8988T (cell line): ENCODE data around the gene SEZ6.

Source experiments
- DNase-seq: peaks from one replicate; pipeline ENCODE4 v3.0.0; 2011

The SEZ6 gene

DNA sequence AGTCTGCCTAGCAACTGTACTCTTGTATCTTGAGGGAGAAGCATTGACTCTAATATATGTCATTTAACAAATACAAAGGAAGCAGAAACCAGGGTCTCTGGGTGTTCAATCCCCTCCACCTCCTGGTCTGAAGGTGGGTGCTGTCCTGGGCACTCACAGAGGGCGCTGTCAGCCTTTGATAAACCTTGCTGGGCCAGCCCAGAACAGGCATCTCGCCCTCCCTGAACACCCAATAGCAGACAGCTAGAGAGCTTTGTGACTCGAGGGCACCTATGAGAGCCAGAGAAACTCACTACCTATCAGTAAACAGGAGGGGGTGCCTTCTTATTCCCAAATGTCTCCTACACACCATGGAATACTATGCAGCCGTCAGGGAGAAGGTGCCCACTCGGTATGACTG lies 30.8 kb upstream of the SEZ6 start:
- no peak for DNase-seq

DNA sequence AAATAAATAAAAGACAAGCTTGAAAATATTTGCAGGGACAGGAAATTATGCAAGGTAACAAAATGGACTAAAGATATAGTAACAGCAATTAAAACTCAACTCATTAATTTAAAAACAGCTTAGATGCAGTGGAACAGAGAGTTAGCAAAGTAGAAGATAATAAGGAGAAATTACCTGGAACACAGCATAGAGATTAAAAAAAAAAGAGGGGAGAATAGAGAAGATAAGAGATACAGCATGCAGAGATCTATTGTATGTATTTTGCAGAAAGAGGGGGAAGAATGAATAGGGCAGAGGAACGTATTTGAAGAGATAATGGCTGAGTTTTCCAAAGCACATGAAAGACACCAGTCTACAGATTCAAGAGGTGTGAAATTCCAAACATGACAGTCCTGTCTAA lies 28.7 kb upstream of the SEZ6 start:
- no peak for DNase-seq

DNA sequence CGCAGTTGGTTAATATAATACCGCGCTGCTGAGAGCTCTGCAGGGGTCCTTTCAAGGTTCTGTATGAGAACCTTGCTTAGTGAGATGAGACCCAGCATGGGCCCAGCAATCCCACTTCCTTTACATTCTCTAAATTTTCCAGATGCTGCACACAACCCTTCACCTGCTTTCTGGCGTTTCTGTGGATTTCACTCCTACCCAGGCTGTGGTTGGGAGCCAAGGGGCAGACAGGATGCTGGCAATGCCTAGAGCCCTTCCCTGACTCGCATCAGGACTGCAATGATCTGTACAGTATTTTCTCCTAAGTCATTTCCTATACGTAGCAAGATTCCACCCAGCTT lies 27.0 kb upstream of the SEZ6 start:
- no peak for DNase-seq

DNA sequence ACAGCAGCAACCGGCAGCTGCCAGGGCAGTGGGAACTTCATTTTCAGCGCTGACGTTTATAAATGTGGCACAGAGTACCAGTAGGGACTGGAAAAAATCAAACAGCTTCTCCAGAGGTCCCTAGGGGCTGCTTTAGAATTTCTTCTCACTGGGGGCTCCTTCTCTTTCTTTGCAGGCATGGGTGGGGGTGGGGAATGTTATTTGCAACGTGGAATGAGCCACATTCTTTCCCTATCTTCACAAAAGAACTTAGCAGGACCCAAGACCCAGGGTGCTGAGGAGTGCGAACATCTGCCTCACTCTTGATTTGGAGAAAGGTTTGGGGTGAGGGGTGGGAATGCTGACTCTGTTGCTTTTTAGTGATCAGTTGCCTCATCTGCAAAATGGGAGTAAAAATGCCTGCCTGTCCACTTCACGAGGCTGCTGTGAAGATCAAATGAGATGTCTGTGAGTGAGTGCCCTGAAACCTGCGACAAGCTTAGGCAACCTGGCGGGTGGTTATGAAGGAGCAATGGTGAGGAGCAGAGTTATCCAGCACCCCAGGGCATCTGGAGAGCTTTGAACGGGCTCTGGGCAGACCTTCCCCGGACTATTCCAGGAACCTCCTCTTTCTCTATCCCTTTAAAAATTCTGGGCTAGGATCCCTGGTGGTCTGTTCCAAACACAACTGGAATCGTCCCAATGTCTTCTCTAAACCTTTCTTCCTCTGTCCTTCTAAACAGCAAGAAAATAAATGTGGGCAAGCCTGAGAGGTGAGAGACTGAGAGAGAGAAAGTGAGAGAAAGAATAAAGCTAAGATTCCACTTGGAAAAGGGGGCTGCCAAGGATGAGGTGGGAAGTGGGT lies 26.4 kb upstream of the SEZ6 start:
- no peak for DNase-seq

DNA sequence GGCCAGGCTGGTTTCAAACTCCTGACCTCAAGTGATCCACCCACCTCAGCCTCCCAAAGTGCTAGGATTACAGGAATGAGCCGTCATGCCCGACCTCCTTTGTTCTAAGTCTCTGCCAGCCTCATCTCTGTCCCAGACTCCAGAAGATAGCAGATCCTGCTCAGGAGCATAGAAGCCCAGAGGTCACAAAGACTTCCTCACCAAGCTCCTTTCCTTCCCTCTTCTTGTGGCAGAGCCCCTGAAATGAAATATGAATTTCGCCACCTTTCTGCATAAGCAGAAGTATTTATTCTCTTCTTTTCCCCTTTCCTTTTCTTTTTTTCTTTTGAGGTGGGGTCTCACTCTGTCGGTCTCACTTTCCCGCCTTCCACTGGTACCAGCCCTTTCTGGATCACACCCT lies 25.7 kb upstream of the SEZ6 start:
- no peak for DNase-seq

DNA sequence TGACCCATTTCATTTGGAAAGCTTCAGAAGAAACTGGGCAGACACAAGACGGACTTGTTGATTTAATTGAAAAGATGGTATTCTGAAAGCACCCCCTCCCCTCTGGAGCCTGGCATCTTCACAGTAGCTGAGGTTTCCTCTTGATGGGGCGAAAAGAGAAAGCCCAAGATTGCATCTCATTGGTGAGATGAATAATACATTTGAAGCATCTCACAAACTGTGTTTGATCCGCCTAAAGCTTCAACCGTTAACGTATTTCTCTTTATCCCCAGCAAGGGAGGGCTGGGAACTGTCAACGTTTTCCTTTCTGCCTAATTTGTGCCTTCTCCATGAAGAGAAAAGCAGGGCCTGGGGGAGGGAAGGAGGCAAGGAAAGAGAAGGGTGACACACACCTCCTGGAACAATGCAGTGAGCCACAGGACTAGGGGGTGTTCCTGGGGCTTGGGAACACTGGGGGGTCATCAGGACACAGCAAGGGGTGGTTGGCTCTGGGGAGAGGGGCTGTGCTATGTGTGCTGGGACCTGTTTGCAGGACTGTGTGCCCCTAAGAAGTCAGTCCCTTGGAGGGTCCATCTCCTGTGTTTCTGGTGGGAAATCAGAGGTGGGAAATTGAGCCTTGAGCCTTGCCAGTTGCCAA lies 18.6 kb upstream of the SEZ6 start:
- no peak for DNase-seq

DNA sequence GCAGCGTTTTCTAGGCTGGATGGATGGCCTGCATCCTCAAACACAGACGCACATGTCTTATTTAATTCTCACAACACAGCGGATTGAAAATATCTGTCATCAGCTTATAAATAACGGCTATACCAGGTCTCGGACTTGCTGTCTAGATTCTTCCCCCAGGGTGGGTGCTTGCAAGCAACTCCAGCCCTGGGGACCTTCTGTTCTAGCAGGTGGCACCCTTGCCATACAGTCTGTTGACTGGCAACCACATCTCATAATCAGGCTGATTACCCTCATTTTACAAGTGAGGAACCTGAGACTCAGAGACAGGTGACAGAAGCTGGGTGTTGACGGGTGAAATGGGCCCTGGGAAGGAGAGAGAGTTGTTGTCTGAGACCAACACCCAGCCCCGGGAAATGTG lies 16.2 kb upstream of the SEZ6 start:
- DNase-seq: no peak

DNA sequence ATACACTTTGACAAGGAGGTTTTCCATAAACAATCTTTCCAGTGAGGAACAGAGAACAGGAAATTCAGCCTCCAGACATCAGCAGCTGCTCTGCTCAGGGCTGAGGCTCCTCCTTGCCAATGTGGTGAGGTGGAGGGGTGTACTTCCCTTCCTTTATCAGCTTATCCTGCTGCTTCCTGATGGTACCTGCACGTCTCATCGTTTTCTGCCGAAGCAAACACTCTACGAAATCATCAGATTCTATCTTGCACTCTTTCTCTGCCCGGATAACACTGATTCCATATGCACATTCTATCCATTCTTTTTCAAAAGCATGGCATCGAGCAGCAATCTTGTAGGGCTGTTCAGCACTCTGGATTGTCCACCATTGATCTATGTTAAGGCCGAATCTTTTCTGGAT lies 15.4 kb upstream of the SEZ6 start:
- no peak for DNase-seq

DNA sequence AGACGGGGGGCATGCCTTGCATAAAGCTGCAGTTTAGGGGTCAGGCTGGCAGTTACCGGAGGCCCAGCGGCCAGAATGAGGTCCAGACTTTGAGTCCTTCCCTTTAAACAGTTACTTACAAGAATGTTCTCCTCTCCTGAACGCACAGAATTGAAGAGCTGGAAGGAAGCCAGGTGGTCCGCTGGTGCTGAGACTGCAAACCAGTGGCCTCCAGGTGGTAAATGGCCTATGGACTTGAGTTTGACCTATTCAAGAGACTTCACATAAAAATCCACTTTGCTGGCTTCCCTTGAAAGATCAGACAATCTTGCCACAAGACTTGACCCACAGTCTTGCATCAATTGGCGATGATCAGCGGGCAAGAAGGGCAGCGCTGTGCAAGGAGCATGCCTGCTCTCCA lies 14.7 kb upstream of the SEZ6 start:
- no peak for DNase-seq

DNA sequence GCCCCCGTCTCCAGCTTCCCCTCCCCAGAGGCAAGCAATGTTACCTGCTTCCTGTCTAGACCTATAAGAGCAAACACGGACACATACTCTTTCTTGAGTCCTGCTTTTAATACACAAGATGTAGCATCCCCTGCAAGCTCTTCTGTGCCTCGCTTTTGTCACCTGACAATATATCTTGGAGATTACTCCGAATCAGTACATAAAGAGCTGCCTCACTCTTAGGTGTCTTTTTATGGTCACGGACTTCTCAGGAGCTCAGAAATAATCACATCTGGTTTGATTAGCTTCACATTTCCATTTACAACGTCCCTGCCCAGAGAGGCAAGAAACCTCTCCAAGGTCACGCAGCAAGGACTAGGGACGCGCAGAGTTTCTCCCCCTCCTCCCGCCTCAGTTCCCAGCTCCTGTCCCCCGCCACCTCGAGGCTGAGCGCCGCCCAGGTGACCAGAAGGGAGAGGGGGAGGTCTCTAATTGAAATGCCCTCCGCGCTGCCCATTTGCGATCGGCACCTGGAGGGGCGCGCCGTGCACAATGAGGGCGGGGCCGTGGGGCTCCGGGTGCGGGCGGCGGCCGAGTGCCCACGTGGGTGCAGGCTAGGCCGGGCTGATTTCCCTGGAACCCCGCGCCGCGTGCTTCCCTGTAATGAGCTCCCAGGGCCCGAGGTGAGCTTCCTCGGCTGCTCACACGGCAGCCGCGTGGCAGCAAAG lies 13.8 kb upstream of the SEZ6 start:
- no peak for DNase-seq

DNA sequence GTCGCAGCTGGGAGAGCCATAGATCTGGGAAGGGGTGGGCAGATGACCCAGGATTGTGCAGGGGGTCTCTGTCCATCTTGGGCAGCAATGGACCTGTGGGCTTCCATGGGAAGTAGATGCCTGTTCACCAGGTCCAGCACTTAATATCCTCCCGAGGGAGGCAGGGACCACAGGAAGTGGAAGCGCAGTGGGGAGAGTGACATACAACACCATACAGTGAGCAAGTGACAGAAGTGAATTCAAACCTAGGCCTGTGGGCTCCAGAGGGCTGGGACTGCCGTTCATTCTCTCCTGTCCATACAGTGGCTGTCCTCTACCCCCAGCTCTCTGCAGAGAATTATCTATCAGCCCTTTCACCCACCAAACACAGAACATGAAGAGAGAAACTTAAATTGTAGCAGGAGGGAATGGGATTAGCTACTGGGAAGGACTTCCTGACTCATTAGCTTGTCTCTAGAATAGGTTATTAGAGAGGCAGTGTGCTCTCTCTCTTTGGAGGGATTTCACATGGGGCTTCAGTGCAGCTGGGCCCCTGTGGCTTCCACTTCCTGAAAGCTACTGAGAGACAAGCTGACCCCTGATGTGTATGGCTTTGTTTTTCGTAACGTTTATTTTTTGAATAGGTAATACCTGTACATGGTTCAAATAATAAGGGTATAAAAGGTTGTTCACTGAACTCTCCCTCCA lies 13.1 kb upstream of the SEZ6 start:
- DNase-seq: no peak

DNA sequence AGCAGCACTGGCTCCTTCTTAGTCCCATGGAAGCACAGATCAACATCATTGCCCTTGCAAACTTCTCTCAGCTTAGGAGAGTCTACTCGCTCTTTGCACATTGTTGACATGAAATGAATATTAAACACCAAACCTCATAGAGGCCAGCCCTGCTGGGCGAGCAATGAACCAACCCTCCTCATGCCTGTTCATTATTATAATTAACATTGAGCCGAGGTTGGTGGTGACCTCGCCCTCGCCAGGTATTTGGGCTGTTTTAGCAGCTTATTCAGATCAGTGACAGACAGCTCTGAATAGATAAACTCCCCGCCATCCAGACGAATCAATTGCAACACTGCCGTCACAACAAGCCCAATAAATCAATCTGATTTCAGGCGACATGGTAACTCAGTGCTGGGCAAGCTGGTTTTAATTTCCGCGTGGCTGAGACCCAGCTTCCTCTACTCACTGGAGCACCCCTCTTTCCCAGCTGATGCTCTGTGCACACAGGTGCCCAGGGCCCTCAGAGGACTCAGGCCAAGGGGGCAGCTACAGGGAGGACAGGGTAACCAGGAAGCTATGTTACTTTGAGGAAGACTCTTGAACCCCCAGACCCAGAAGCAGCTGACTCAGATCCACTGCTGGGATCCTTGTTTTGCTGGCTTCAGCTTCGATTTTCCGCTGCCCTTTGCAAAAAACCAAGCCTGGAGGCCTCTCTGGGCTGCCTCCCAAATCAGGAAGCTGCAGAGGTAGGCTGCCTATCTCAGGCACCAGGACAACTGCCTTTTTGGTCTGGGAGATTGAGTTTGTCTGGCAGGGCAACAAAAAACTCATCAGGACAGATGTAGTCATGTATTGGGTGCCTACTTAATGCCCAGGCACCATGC lies 10.7 kb upstream of the SEZ6 start:
- DNase-seq: no peak

DNA sequence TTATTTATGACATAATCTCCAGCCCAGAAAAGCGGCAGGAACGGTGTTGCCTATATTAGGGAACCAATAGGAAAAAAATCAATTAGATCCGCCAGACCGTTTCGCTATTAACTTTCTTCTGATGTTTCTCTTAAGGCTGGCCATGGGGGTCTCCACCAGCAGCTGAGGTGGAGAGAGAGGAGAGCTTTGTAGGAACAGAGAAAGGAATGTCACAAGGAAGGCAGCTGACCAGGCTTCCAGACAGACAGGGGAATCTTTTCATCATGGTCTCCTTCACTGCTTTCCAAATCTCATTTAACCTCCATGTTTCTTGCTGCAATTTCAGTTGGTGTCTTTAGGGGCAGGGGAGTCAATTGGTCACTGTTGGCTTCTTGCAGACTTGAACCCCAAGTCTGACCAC lies 8.9 kb upstream of the SEZ6 start:
- no peak for DNase-seq

DNA sequence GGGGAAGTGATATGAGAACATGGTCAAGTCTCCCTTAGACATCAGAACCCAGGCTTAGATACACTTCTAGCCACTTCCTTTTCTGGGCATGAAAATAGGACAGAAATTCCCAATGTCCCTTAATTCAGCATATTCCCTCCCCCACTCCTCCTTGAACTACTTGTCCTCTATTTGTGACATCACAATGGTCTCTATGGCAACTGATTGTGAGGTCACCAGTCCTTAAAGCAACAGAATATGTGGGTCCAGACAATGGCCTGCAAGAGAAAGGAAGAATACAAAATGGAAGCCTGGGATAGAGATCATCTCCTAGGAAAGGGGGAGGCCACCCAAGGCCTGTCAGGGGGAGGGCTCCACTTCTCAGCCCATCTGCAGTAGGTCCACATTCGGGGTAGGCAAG lies 6.7 kb upstream of the SEZ6 start:
- no peak for DNase-seq

DNA sequence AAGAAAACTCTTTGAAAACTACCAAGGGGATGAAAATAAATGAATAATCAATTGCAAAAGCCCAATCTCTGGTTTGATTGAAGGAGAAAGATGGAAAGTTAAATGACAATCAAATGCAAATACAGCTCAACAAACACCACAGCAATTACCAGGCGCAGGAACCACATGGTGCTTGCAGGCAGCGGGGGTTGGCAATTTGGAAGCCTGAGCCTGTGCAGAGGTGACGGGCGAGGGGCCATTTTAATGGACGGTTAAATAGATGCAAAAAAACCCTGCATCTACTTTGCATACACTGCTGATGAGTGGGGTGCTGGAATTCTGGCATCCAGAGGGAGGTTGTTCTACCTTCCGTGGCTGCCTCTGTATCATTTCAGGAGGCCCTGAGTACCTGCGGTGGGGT lies 4.8 kb upstream of the SEZ6 start:
- DNase-seq: no peak

DNA sequence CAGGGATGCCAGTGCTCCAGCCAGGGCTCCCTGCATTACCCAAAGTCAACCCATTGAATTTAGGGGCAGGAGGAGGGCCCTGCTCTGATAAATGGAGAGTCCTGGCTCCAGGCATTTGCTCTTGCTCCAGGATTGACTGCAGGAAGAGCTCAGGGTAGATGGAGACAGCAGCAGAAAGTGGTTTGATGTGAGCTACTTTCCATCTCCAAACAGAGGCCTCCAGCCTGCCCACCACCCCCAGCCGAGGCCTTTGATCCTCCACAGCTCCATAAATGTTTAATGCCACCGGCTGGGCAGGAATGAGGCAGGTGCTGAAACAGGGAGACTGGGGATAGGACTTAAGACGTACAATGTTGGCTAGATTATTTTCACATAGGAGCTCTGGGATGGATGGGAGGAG lies 4.3 kb upstream of the SEZ6 start:
- no peak for DNase-seq

DNA sequence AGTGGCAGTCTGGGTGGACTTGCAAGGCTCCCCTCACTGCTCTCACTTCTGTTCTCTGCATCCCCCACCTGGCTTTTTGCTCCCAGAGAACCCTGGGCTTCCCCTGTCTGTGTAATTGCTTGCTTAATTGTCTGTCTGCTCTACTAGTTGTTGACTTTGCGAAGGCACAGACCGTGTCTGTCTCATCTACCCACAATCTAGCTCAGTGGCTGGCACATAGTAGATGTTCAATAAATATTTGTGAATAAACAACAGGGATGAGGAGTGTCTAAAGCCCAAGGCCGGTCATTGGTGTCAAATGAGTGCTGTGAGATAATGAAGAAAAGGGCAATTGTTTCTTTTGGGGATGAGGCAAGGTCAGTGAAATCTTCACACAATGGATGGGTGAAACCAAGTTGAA lies 2.8 kb upstream of the SEZ6 start:
- no peak for DNase-seq

DNA sequence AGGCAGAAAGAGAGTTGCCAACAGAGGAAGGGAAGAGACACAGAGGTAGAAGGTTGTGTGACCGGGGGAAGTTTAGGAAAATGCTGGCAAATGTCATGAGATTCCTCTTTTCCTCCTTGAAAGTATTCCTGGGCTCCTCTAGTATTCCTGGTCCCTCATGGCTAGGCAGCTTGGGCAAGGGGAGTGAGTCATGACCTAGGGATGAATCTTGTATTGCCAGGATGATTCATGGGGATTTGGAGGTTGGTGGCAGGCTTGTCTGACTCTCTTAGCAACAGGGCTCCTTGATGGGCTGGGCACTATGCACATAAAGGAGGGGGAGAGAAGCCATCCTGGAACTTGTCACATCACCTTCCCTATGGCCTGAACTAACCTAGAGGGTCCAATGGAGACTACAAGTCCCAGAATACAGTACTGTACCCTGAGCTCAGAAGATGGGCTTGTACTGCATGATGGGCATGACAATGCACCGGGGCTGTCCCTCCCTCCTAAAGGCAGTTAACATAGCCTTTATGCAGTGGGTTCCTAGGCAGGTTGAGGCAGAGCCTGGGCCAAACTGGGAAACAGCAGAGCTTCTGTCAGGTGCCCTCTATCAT lies 2.1 kb upstream of the SEZ6 start:
- DNase-seq: peak; percentile 98

DNA sequence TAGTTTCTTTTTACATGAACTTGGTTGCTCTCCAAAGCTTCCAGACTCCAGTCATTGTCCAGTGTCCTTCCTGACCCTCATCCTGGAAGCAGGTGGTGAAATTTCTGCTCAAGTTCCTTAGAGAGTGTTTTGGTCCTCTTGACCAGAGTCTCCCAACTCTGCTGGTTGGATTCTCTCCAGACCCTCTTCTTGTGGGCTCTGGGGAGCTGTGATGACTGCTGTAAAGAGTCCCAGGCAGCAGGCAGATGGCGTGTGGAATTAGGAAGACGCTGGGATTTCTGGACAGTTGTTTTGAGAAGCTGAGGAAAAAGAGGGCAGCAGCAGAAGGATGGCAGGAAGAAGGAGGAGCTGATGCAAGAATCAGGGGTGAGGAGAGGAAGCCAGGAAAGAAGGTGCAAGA lies 1.6 kb upstream of the SEZ6 start:
- no peak for DNase-seq

DNA sequence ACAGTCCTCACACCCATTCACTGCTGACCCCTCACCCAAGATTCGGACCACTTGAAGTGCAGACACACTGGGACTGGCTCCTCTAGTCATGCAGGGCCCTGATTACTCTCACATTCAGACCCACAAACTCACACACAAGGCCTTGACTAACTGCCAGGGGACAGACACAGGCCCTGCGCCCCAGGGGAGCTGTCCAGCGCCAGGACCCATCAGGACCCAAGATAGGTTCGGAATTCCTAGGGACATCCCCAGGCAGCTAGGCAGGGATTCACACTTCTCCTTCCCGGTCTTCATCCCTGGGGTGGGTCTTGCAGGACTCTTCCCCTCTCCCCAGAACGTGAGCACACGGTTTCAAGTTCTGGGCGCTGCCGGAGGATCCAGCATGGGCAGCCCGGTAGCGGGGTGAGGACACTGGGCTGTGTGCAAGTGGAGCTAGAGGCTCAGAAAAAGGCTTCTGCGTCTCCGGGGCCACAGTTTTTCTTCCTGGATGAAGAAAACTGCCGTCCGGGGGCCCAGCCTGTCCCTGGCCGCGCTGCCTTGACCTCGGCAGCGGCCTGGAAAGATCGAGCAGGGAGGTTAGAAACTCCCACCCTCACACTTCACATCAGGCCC lies 1.6 kb downstream of the SEZ6 start:
- DNase-seq: no peak

DNA sequence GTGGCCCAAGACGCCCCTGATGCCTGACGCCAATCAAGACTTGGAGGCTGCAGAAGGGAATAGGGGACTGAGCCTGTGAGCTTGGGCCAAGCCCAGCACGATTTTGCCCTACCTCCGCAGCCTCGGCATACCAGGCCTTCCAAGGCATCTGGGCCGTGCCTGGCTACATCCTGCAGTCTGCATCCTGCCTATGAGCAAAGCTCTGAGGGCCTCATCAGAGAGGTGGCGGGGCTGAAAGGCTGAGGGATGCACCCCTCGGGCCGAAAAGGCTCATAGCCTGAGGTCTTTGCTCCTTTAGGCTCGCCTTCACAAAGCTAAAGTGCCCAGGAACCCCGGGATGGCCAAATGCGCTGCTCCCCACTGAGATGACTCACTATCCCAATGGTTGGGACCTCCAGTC lies 2.5 kb downstream of the SEZ6 start:
- no peak for DNase-seq

DNA sequence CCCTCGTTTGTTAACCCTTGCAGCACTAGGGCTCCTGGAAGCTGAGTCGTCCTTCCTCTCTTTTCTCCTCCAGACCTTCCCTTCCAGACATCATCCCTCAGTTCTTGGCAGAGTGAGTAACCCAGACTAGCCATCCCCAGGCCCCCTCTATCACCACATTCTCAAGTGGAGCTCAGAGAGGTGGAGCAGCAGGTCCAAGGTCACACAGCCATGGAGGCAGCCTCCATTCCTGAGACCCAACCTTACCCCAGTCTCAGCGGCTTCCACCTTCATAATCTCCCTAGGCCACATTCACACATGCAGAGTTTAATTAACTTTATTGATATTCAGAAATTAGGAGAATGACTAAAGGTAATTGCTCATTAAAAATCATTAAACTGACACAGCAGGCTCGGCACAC lies 3.0 kb downstream of the SEZ6 start:
- DNase-seq: no peak
